ENCODE data around the gene PTGES3.

DNA sequence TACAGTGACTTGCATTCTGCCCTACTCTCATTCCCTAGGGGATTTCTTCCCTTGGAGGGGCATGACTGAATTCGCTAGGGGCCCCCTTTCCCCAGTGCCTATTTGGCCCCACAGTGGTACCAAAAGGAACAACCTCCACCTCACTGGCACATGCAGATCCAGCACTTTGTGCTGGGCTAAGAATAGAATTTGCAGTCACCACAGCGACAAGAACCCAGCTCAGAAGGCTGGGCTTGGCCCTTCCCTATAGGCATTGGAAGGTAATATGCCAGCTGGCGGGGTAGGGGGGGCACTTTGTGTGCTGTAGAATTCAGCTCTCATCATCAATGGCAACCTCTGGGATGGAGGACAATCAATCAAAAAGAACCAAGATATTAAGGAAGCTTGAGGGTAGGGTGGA lies 71.8 kb downstream of the PTGES3 start:
- no peak for TF ChIP-seq POLR2AphosphoS5 (IDR thresholded peaks at IDR 0.05)
- TF ChIP-seq, protein P1, sequence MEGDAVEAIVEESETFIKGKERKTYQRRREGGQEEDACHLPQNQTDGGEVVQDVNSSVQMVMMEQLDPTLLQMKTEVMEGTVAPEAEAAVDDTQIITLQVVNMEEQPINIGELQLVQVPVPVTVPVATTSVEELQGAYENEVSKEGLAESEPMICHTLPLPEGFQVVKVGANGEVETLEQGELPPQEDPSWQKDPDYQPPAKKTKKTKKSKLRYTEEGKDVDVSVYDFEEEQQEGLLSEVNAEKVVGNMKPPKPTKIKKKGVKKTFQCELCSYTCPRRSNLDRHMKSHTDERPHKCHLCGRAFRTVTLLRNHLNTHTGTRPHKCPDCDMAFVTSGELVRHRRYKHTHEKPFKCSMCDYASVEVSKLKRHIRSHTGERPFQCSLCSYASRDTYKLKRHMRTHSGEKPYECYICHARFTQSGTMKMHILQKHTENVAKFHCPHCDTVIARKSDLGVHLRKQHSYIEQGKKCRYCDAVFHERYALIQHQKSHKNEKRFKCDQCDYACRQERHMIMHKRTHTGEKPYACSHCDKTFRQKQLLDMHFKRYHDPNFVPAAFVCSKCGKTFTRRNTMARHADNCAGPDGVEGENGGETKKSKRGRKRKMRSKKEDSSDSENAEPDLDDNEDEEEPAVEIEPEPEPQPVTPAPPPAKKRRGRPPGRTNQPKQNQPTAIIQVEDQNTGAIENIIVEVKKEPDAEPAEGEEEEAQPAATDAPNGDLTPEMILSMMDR (IDR thresholded peaks at IDR 0.05): no peak
- no peak for TF ChIP-seq POLR2A (IDR thresholded peaks at IDR 0.05)
